HG02943 (cell line): ENCODE results near the gene FRMD4A.

ENCODE experiments used
- ATAC-seq: cut with Tn5 transposase; IDR thresholded peaks from one replicate; pipeline ENCODE4 v1.9.1; 2021; ENCODE audit warnings: mild to moderate bottlenecking, low read depth, moderate library complexity; ENCODE audit not compliant: unreplicated experiment

The FRMD4A gene

GRCh38 chr10:14330388-14331061 is at the start of gene FRMD4A:
FRMD4A (minus strand) TSS chr10:14330924.
- no peak for ATAC-seq

GRCh38 chr10:14379556-14380280 is 49.0 kb upstream of the FRMD4A start:
- no peak for ATAC-seq

- ATAC-seq, result no peak
Observed at GRCh38 chr10:14378387-14378960, 47.8 kb upstream of the FRMD4A start.

GRCh38 chr10:14377591-14378175 is 47.0 kb upstream of the FRMD4A start:
- no peak for ATAC-seq

- ATAC-seq, result no peak
Observed at GRCh38 chr10:14374745-14375445, 44.2 kb upstream of the FRMD4A start.

GRCh38 chr10:14372606-14373005 is 41.9 kb upstream of the FRMD4A start:
- ATAC-seq, result no peak

GRCh38 chr10:14371581-14371980 is 40.9 kb upstream of the FRMD4A start:
- no peak for ATAC-seq

- ATAC-seq, result no peak
Observed at GRCh38 chr10:14370894-14371293, 40.2 kb upstream of the FRMD4A start.

GRCh38 chr10:14369906-14370305 is 39.2 kb upstream of the FRMD4A start:
- ATAC-seq, result no peak

GRCh38 chr10:14366760-14367159 is 36.0 kb upstream of the FRMD4A start:
- no peak for ATAC-seq

- no peak for ATAC-seq
Observed at GRCh38 chr10:14365266-14365665, 34.5 kb upstream of the FRMD4A start.

- ATAC-seq, result no peak
Observed at GRCh38 chr10:14362104-14362503, 31.4 kb upstream of the FRMD4A start.

- ATAC-seq, result no peak
Observed at GRCh38 chr10:14360961-14361360, 30.2 kb upstream of the FRMD4A start.

GRCh38 chr10:14360515-14360914 is 29.8 kb upstream of the FRMD4A start:
- ATAC-seq, result no peak

- no peak for ATAC-seq
Observed at GRCh38 chr10:14358886-14359573, 28.3 kb upstream of the FRMD4A start.

- no peak for ATAC-seq
Observed at GRCh38 chr10:14356921-14357320, 26.2 kb upstream of the FRMD4A start.

- no peak for ATAC-seq
Observed at GRCh38 chr10:14355750-14356149, 25.0 kb upstream of the FRMD4A start.

- no peak for ATAC-seq
Observed at GRCh38 chr10:14353291-14353913, 22.7 kb upstream of the FRMD4A start.

GRCh38 chr10:14350006-14350405 is 19.3 kb upstream of the FRMD4A start:
- no peak for ATAC-seq

- no peak for ATAC-seq
Observed at GRCh38 chr10:14349081-14349480, 18.4 kb upstream of the FRMD4A start.
